Fibroblast of lung (primary cell): ENCODE measurements around the gene TRIM73.
"Not testable (repeated sequence)": the region's sequence is repeated elsewhere in the genome, so short reads cannot be mapped to it uniquely, and the experiment has no call there.

Source experiments
- EZH2 ChIP-seq: IDR thresholded peaks from 2 replicates; pipeline ENCODE4 v1.5.1; 2012; ENCODE audit warnings: low read length, control low read depth, mild to moderate bottlenecking; ENCODE audit errors: missing control alignments
- TF ChIP-seq, protein P1 (sequence below), 2 donors: IDR thresholded peaks in 1 of 2; conservative IDR thresholded peaks in 1 of 2; 1 replicate in 1 of 2; 2 replicates in 1 of 2; pipeline ENCODE4 v1.5.1; 2011 to 2012; ENCODE audit warnings: low read length in 2 of 2, control low read depth in 1 of 2, inconsistent platforms in 1 of 2, low read depth in 1 of 2, mild to moderate bottlenecking in 1 of 2

DNA sequence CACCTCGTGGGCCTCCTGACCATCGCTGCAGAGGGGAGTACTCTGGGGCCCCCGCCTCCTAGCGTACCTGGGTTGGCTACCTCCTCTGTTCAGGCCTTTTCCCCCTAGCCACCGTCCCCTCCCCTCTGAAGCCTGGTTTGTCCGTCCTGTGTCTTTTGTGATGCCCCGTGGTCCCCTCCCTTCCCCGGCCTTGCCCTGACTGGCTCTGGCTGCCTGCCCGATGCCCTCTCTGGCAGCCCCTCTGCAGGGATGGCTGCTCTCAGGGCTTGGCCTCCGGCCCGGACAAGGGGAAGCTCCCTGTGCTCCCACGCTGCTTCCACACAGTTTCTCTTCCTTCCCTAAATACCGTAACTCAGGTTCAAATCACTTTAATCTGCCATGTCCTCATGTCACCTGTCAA is 24.3 kb downstream of the TRIM73 start:
- TF ChIP-seq, protein P1, sequence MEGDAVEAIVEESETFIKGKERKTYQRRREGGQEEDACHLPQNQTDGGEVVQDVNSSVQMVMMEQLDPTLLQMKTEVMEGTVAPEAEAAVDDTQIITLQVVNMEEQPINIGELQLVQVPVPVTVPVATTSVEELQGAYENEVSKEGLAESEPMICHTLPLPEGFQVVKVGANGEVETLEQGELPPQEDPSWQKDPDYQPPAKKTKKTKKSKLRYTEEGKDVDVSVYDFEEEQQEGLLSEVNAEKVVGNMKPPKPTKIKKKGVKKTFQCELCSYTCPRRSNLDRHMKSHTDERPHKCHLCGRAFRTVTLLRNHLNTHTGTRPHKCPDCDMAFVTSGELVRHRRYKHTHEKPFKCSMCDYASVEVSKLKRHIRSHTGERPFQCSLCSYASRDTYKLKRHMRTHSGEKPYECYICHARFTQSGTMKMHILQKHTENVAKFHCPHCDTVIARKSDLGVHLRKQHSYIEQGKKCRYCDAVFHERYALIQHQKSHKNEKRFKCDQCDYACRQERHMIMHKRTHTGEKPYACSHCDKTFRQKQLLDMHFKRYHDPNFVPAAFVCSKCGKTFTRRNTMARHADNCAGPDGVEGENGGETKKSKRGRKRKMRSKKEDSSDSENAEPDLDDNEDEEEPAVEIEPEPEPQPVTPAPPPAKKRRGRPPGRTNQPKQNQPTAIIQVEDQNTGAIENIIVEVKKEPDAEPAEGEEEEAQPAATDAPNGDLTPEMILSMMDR (conservative IDR thresholded peaks at IDR 0.05 in 1 of 2, IDR thresholded peaks at IDR 0.05 in 1 of 2; ENCODE audit: low read depth in 1 of 2, low read length in 2 of 2), result not testable (repeated sequence)
- not testable (repeated sequence) for TF ChIP-seq EZH2
